Mononuclear cell (primary cell): ENCODE data around the gene COX6A2. TPM values are rescaled to one million over a fixed set of nuclear protein-coding genes. Genes with fewer than 3 reads are reported as not detected.

Experiments used
- H3K27me3 ChIP-seq: 2 replicates; pipeline ENCODE4 v1.6.0; 2011; ENCODE audit warnings: low read length, control low read depth; ENCODE audit not compliant: insufficient read depth
- H3K4me1 ChIP-seq: 2 replicates; pipeline ENCODE4 v1.5.1; 2011; ENCODE audit warnings: mild to moderate bottlenecking, low read length, control low read depth; ENCODE audit not compliant: insufficient read depth
- H3K4me3 ChIP-seq: 2 replicates; pipeline ENCODE4 v1.5.1; 2011; ENCODE audit warnings: mild to moderate bottlenecking, low read length, moderate library complexity
- H3K9me3 ChIP-seq: 2 replicates; pipeline ENCODE4 v1.5.1; 2011; ENCODE audit warnings: low read depth, mild to moderate bottlenecking, control low read depth, low read length
- total RNA-seq: library from RNA; depleted of rRNA; stranded (reverse); fragments of >200 nt; gene quantifications from one replicate; pipeline ENCODE4 v1.2.3, GENCODE V29; 2012

The COX6A2 gene
- total RNA-seq, 1 donor = not detected

GRCh38 chr16:31390504-31391041, 37.6 kb downstream of the COX6A2 start:
- no peaks in the 10 kb centered on the region for H3K9me3 ChIP-seq
- H3K27me3 ChIP-seq = no peaks in the 10 kb centered on the region
- H3K4me3 ChIP-seq = no peak overlapping the region
- H3K4me1 ChIP-seq = peaks cover 8% of the 10 kb centered on the region

DNA sequence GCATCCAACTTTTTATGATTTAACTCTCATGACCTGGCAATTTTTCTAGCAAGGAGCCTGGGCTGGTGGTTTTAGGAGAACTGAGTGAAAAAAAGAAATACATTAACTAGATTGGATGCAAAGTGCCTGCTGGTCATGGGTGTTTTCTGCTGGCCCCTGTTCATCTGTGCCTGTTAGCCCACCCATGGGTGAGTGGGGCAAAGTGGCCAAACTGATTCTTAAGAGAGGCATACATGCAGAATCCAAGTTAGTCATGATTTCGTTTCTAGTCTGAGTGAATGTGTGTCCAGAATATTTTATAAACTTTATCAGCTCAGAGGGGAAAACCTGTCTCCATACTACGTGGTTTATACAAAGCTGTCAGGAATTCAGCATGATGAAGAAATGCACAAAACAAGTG, 39.6 kb downstream of the COX6A2 start:
- no peak overlapping the region for H3K4me3 ChIP-seq
- no peaks in the 10 kb centered on the region for H3K9me3 ChIP-seq
- H3K27me3 ChIP-seq = no peaks in the 10 kb centered on the region
- peaks cover 8% of the 10 kb centered on the region for H3K4me1 ChIP-seq

DNA sequence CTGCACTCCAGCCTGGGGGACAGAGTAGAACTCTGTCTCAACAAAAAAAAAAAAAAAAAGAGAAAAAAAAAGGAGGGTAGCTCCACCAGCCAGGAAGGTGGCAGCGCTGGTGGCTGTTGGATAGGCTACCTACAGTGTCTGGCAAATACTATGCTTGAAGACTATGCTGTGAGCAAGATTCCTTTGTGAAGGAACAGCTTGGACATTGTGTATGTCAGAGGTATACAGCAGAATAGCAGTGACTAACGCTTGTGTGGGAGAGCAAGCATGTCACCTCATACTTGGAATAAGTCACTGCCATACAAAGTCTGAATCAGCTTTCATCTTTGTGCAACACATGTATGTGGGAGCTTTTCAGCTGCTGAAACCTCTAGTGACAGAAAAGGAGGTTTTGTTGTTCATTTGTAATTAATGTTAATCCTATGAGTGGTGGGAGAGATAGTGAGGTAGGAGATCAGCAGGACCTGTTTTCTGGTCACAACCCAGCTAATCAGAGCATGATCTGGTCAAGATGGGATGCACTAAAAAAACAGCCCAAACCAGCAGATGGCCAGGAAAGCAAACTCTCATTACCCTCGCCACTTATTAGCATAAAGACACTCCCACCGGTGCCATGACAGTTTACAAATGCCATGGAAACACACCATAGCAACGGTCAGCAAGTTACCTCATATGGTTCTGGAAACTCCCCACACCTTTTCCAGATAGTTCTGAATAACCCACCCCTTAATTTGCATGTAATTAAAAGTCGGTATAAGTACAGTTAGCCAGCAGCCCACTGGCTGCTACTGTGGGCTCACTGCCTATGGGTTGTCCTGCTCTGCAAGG, 41.8 kb downstream of the COX6A2 start:
- H3K27me3 ChIP-seq = no peaks in the 10 kb centered on the region
- H3K9me3 ChIP-seq = no peaks in the 10 kb centered on the region
- H3K4me3 ChIP-seq = no peak overlapping the region
- peaks cover 8% of the 10 kb centered on the region for H3K4me1 ChIP-seq

DNA sequence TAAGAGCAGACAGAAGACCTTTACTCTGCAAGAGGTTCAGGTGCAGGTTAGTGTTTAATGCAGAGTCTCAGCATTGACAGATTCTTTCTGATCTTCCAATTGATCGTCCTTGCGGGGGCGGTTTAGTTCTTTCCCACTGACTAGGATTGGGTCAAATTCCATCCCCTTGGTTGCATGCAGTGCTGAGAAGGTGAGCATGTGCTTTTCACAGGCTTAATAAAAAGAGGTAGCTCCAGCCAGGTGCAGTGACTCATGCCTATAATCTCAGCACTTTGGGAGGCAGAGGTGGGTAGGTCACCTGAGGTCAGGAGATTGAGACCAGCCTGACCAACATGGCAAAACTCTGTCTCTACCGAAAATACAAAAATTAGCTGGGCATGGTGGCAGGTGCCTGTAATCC, 42.5 kb downstream of the COX6A2 start:
- H3K27me3 ChIP-seq = no peaks in the 10 kb centered on the region
- peaks cover 8% of the 10 kb centered on the region for H3K4me1 ChIP-seq
- H3K9me3 ChIP-seq = no peaks in the 10 kb centered on the region
- H3K4me3 ChIP-seq = no peak overlapping the region

- Histone ChIP-seq H3K4me3 (no peak overlapping the region), H3K4me1 (peaks cover 8% of the 10 kb centered on the region), H3K9me3 (no peaks in the 10 kb centered on the region), H3K27me3 (no peaks in the 10 kb centered on the region)
These were observed 45.5 kb downstream of the COX6A2 start for GRCh38 chr16:31382485-31383161.

GRCh38 chr16:31380201-31380600, 48.0 kb downstream of the COX6A2 start:
- H3K4me3 ChIP-seq = no peak overlapping the region
- H3K4me1 ChIP-seq = peaks cover 8% of the 10 kb centered on the region
- H3K9me3 ChIP-seq = no peaks in the 10 kb centered on the region
- no peaks in the 10 kb centered on the region for H3K27me3 ChIP-seq

Other genes starting within 250 kb of the COX6A2 start
- 183 TPM for gene FUS, start 248.2 kb downstream of the COX6A2 start, total RNA-seq
- 93.3 TPM for gene PYCARD, start 225.6 kb downstream of the COX6A2 start, total RNA-seq
- gene TRIM72, start 214.2 kb downstream of the COX6A2 start, total RNA-seq = 0.10 TPM
- gene PYDC1, start 211.2 kb downstream of the COX6A2 start, total RNA-seq = not detected
- 127 TPM for gene ITGAM, start 168.4 kb downstream of the COX6A2 start, total RNA-seq
- 190 TPM for gene ITGAX, start 73.2 kb downstream of the COX6A2 start, total RNA-seq
- gene ITGAD, start 35.0 kb downstream of the COX6A2 start, total RNA-seq = under 0.01 TPM
- not detected for gene ZNF843, start 14.4 kb upstream of the COX6A2 start, total RNA-seq
- gene ARMC5, start 31.1 kb upstream of the COX6A2 start, total RNA-seq = 9.2 TPM
- gene TGFB1I1, start 43.8 kb upstream of the COX6A2 start, total RNA-seq = 1.4 TPM
- gene SLC5A2, start 54.8 kb upstream of the COX6A2 start, total RNA-seq = 0.42 TPM
- 25.0 TPM for gene RUSF1, start 80.0 kb upstream of the COX6A2 start, total RNA-seq
- 0.52 TPM for gene AHSP, start 99.5 kb upstream of the COX6A2 start, total RNA-seq